Measurements from ENCODE around the gene PSENEN. TPM values are rescaled to one million over a fixed set of nuclear protein-coding genes. Genes with fewer than 3 reads are reported as not detected.

Gene PSENEN
- total RNA-seq, 4 donors from 2014 or later: 6.6 to 80.0 (median 56.8) TPM

GRCh38 chr19:35729021-35729420, 16.4 kb upstream of the PSENEN start:
- TF ChIP-seq POLR2AphosphoS5 (IDR thresholded peaks at IDR 0.05) (no peak), CTCF (IDR thresholded peaks at IDR 0.05) (no peak), EP300 (IDR thresholded peaks at IDR 0.05; ENCODE audit: low read depth) (no peak), POLR2A (IDR thresholded peaks at IDR 0.05) (no peak)
- in situ Hi-C loops (cut with MboI; ENCODE audit: low pct_ligation_motif_present in 1 of 4, low pct_unique_long_range_greater_than_20kb in 1 of 4, low sequenced_read_pairs in 3 of 4) (no loop called here), intact Hi-C loops (cut with DNase I; ENCODE audit: low total_unique reads) (no loop called here)
- Histone ChIP-seq H3K4me1 (no peaks in the 10 kb centered on the region), H3K9me3 (no peaks in the 10 kb centered on the region), H3K27ac (no peak overlapping the region), H3K4me3 (no peak overlapping the region), H3K36me3 (peaks cover 0 to 79% (median 39%) of the 10 kb centered on the region in 4 donors), H3K27me3 (no peaks in the 10 kb centered on the region)
- WGBS, 2 donors (ENCODE audit: low coverage in 1 of 2): 92% methylated on average over 18 of the region's 18 CpGs; no CpG with 5 or more reads in 1 of the 2 donors
- DNase-seq: no peak

- Histone ChIP-seq H3K4me1 (no peaks in the 10 kb centered on the region), H3K27ac (no peak overlapping the region), H3K36me3 (peaks cover 0 to 73% (median 35%) of the 10 kb centered on the region in 4 donors), H3K9me3 (no peaks in the 10 kb centered on the region), H3K27me3 (no peaks in the 10 kb centered on the region), H3K4me3 (no peak overlapping the region)
- 43 to 91% methylated on average over 1 to 11 of the region's 11 CpGs for WGBS, 2 donors (ENCODE audit: low coverage in 1 of 2)
- no peak for DNase-seq
- in situ Hi-C loops (cut with MboI; ENCODE audit: low pct_ligation_motif_present in 1 of 4, low pct_unique_long_range_greater_than_20kb in 1 of 4, low sequenced_read_pairs in 3 of 4) (no loop called here), intact Hi-C loops (cut with DNase I; ENCODE audit: low total_unique reads) (no loop called here)
- TF ChIP-seq CTCF (IDR thresholded peaks at IDR 0.05) (no peak), POLR2A (IDR thresholded peaks at IDR 0.05) (no peak), POLR2AphosphoS5 (IDR thresholded peaks at IDR 0.05) (no peak), EP300 (IDR thresholded peaks at IDR 0.05; ENCODE audit: low read depth) (no peak)
These were observed 15.7 kb upstream of the PSENEN start for GRCh38 chr19:35729763-35730162.

- Histone ChIP-seq H3K27me3 (no peaks in the 10 kb centered on the region), H3K27ac (no peak overlapping the region), H3K9me3 (no peaks in the 10 kb centered on the region), H3K4me3 (no peak overlapping the region), H3K4me1 (no peaks in the 10 kb centered on the region), H3K36me3 (peaks cover 0 to 68% (median 33%) of the 10 kb centered on the region in 4 donors)
- no peak for DNase-seq
- intact Hi-C loops (cut with DNase I; ENCODE audit: low total_unique reads): no loop called here
- in situ Hi-C loops (cut with MboI; ENCODE audit: low pct_ligation_motif_present in 1 of 4, low pct_unique_long_range_greater_than_20kb in 1 of 4, low sequenced_read_pairs in 3 of 4): no loop called here
- 90 to 98% methylated on average over 5 to 18 of the region's 18 CpGs for WGBS, 2 donors (ENCODE audit: low coverage in 1 of 2)
- no peak for TF ChIP-seq POLR2AphosphoS5 (IDR thresholded peaks at IDR 0.05)
- TF ChIP-seq CTCF (IDR thresholded peaks at IDR 0.05): no peak
- no peak for TF ChIP-seq EP300 (IDR thresholded peaks at IDR 0.05; ENCODE audit: low read depth)
- no peak for TF ChIP-seq POLR2A (IDR thresholded peaks at IDR 0.05)
These were observed 15.1 kb upstream of the PSENEN start for GRCh38 chr19:35730326-35730725.

- Histone ChIP-seq H3K4me3 (no peak overlapping the region), H3K4me1 (no peaks in the 10 kb centered on the region), H3K36me3 (peaks cover 0 to 57% (median 27%) of the 10 kb centered on the region in 4 donors), H3K27ac (no peak overlapping the region), H3K27me3 (no peaks in the 10 kb centered on the region), H3K9me3 (no peaks in the 10 kb centered on the region)
- in situ Hi-C loops (cut with MboI; ENCODE audit: low pct_ligation_motif_present in 1 of 4, low pct_unique_long_range_greater_than_20kb in 1 of 4, low sequenced_read_pairs in 3 of 4): no loop called here
- intact Hi-C loops (cut with DNase I; ENCODE audit: low total_unique reads): no loop called here
- WGBS, 2 donors (ENCODE audit: low coverage in 1 of 2): 36 to 83% methylated on average over 2 to 9 of the region's 9 CpGs
- DNase-seq: no peak
- no peak for TF ChIP-seq CTCF (IDR thresholded peaks at IDR 0.05)
- TF ChIP-seq POLR2A (IDR thresholded peaks at IDR 0.05): no peak
- no peak for TF ChIP-seq POLR2AphosphoS5 (IDR thresholded peaks at IDR 0.05)
- no peak for TF ChIP-seq EP300 (IDR thresholded peaks at IDR 0.05; ENCODE audit: low read depth)
These were observed 14.1 kb upstream of the PSENEN start for GRCh38 chr19:35731353-35731752.
